Skeletal muscle satellite cell (primary cell): ENCODE results near the gene CADPS.

Source experiments
- H3K27me3 ChIP-seq: 2 replicates; pipeline ENCODE4 v1.7.0; 2013; ENCODE audit warnings: low read length; ENCODE audit not compliant: control insufficient read depth, insufficient read depth
- H3K36me3 ChIP-seq: 2 replicates; pipeline ENCODE4 v1.7.0; 2013; ENCODE audit warnings: mild to moderate bottlenecking, control low read depth, low read length; ENCODE audit not compliant: insufficient read depth
- H3K4me1 ChIP-seq: 2 replicates; pipeline ENCODE4 v1.7.0; 2013; ENCODE audit warnings: low read length; ENCODE audit not compliant: control insufficient read depth, insufficient read depth
- H3K4me2 ChIP-seq: 2 replicates; pipeline ENCODE4 v1.7.0; 2013; ENCODE audit warnings: mild to moderate bottlenecking, low read length
- H3K4me3 ChIP-seq: 2 replicates; pipeline ENCODE4 v1.7.0; 2013; ENCODE audit warnings: low read length
- H3K9ac ChIP-seq: 2 replicates; pipeline ENCODE4 v1.7.0; 2013; ENCODE audit warnings: mild to moderate bottlenecking, low read depth, low read length, moderate library complexity
- H3K9me3 ChIP-seq: replicated peaks from 2 replicates; pipeline ENCODE4 v1.7.0; 2013; ENCODE audit warnings: mild to moderate bottlenecking, control low read depth, low read length

Gene CADPS

DNA sequence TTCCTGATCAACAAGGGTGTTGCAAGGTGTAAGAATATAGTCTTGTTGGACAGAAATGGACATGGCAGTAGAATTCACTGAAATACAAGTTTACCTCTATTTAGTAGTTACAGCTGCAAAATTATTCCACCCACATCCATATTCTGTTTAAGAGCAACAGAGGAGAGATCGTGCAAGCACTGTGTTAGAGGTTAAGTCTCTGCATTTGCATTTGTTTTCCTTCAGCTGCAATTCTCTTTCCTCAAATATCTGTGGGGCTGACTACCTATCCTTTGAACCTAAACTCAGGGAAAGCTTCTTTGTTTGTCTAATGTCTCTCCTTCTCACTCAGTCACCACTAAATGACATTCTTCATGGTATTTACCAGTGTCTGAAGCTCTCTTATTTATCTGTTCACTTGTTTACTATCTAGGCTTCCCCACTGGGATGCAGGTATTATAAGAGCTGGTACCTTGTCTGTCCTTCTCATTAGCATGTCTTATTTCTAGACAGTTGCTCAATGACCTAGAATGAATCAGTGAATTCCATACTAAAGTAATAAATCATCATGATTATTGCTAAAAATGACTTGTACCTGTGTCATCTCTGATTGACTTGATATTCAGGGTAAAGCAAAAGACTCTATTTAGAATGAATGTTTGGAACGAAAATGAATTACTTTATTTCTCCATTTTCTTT lies 326.5 kb downstream of the CADPS start:
- Histone ChIP-seq H3K4me2 (no peak overlapping the region), H3K9me3 (no peaks in the 10 kb centered on the region), H3K36me3 (no peaks in the 10 kb centered on the region), H3K4me1 (no peaks in the 10 kb centered on the region), H3K9ac (no peak overlapping the region), H3K4me3 (no peak overlapping the region), H3K27me3 (no peaks in the 10 kb centered on the region)

DNA sequence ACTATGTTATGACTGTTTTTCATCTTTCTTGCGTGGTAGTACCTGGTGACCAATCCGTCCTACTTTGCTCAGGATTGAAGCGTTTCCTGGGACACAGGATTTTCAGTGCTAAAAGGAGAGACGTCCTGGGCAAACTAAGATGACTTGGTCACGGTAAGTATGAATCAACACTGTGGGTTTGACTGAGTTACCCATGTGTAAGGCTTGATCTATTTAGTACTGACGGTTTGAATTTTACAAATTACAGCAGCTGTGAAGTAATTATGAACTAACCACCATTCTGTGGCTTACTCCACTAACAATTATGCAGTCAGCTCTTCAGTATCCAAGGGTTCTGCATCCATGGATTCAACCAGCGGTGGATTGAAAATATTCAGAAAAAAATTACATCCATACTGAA lies 328.9 kb downstream of the CADPS start:
- H3K36me3 ChIP-seq: no peaks in the 10 kb centered on the region
- no peak overlapping the region for H3K4me3 ChIP-seq
- H3K4me2 ChIP-seq: no peak overlapping the region
- H3K27me3 ChIP-seq: no peaks in the 10 kb centered on the region
- no peak overlapping the region for H3K9ac ChIP-seq
- H3K9me3 ChIP-seq: no peaks in the 10 kb centered on the region
- H3K4me1 ChIP-seq: no peaks in the 10 kb centered on the region

DNA sequence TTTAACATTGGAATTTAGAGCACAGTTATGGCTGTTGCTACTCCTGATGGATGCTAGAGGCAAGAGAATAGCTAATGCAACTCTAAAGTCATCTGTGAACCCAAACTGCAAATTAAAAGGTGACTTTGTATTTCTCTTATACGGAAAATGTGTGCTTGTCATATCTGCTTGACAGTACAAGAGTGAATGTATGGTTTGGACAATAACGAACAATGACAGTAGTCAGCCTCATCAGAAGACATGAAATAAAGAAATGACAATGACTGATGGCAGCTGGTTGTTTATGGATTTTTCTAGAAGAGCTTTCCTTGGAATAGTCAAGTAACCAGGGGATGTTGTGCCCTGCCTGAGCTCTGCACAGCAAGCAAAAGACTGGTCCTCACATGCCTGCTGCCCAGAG lies 333.0 kb downstream of the CADPS start:
- H3K9ac ChIP-seq: no peak overlapping the region
- no peak overlapping the region for H3K4me3 ChIP-seq
- no peaks in the 10 kb centered on the region for H3K9me3 ChIP-seq
- no peaks in the 10 kb centered on the region for H3K4me1 ChIP-seq
- no peaks in the 10 kb centered on the region for H3K36me3 ChIP-seq
- H3K27me3 ChIP-seq: no peaks in the 10 kb centered on the region
- H3K4me2 ChIP-seq: no peak overlapping the region

DNA sequence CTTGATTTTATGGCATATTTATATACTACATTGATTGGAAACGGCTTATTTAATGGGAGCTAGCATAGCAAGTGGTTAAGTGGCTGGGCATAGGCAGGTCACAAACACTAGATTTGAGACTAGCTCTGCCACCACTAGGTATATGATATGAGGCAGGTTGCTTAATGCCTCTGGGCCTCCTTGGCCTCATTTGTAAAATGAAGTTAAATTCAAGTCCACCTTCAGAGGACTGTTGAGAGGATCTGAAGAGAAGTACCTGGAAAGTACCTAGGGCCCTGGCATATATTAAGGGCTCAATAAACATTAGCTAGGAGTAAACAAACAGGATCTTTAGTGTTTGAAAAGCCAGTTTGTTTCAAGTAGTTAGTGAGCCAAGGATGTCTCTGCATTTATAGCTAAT lies 335.5 kb downstream of the CADPS start:
- Histone ChIP-seq H3K4me3 (no peak overlapping the region), H3K36me3 (no peaks in the 10 kb centered on the region), H3K9me3 (no peaks in the 10 kb centered on the region), H3K4me2 (no peak overlapping the region), H3K4me1 (no peaks in the 10 kb centered on the region), H3K27me3 (peaks cover 4% of the 10 kb centered on the region), H3K9ac (no peak overlapping the region)

DNA sequence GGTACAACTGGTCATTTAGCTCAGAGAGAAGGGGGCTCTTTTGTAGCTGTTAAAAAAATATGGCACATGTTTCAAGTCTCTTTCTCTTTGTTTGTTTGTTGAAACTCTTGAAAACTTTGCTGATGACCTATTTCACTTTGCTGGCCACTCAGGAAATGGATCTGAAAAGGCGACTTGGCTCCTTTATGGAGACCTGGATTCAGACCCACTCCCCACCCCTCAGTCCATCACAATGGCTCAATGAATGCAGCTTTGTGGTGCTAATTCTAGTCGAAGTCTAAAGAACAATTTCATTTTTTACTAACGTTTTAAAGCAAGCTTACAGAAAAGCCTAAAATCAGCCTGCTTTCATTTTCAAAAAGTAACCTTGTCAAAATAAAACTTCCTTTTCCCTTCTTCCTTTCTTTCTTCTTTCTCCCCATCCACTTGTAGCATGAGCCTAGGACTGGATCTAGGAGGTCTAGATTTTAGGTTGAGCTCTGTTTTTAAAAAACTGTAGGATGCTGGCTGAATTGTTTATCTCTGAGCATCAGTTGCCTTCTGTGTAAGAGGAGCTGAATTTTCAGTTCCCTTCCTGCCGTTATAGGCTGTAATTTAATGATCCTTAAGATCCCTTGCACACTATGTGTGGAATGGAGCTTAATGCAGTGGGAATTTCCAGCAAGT lies 336.4 kb downstream of the CADPS start:
- H3K4me1 ChIP-seq: no peaks in the 10 kb centered on the region
- peaks cover 4% of the 10 kb centered on the region for H3K27me3 ChIP-seq
- no peaks in the 10 kb centered on the region for H3K9me3 ChIP-seq
- H3K4me2 ChIP-seq: no peak overlapping the region
- H3K4me3 ChIP-seq: no peak overlapping the region
- no peak overlapping the region for H3K9ac ChIP-seq
- H3K36me3 ChIP-seq: no peaks in the 10 kb centered on the region

DNA sequence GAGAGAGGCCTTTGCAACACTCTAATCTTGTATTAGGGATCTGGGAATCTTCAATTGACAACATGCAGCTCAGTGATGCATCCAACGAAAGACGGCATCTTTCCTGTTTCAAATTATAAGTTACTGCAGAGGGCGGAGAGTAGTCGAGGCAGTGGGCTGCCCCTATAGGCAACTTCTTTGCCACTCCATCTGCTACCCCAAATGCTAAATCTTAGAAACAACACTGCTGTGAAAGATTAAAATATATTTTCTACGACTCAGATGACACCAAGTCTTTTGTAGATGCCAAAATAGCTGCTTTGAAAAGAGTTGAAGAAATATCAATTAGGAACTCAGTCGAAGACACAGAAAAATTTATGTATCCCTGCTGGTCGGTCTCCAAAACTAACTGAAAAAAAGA lies 340.9 kb downstream of the CADPS start:
- H3K9ac ChIP-seq: no peak overlapping the region
- no peaks in the 10 kb centered on the region for H3K9me3 ChIP-seq
- H3K4me1 ChIP-seq: no peaks in the 10 kb centered on the region
- H3K4me2 ChIP-seq: no peak overlapping the region
- peaks cover 4% of the 10 kb centered on the region for H3K27me3 ChIP-seq
- H3K36me3 ChIP-seq: no peaks in the 10 kb centered on the region
- no peak overlapping the region for H3K4me3 ChIP-seq

DNA sequence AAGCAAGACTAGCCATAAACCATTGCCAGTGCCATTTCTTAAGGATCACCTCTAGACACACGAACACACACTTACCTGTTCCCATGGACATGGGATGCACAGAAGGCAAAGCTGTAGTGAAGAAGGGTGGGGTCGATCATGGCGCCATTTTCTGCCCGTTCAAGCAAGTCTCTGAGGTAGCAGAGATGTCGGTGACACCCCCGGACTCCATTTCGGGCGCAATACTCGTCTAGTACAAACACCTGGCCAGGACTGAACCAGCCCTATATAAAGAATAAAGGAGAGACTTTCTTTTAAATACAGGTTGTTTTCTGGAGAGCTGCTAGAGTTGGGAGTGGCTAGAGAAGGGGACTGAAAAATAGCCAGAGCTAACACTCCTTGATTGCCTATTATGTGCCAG lies 342.4 kb downstream of the CADPS start:
- H3K4me2 ChIP-seq: no peak overlapping the region
- no peaks in the 10 kb centered on the region for H3K9me3 ChIP-seq
- no peaks in the 10 kb centered on the region for H3K4me1 ChIP-seq
- peaks cover 4% of the 10 kb centered on the region for H3K27me3 ChIP-seq
- H3K4me3 ChIP-seq: no peak overlapping the region
- H3K9ac ChIP-seq: no peak overlapping the region
- no peaks in the 10 kb centered on the region for H3K36me3 ChIP-seq

DNA sequence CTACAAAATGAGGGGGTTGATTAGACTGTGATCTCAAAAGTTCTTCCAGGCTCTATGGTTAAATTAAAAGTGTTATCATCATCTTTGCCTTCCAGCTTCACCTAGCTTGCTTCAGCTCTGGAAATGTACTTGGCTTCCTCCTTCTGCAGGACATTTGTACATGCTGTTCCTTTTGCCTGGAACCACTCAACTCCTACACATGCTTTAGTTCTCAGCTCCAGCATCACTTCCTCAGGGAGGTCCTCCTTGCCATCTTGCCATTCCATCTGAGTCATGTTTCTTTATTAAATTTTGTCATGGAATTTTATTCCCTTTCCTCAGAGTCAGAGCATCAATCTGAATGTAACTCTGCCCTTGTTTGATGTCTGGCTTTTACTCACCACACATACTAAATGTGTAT lies 343.2 kb downstream of the CADPS start:
- H3K27me3 ChIP-seq: peaks cover 4% of the 10 kb centered on the region
- no peaks in the 10 kb centered on the region for H3K4me1 ChIP-seq
- H3K4me3 ChIP-seq: no peak overlapping the region
- no peak overlapping the region for H3K4me2 ChIP-seq
- no peaks in the 10 kb centered on the region for H3K36me3 ChIP-seq
- H3K9me3 ChIP-seq: no peaks in the 10 kb centered on the region
- H3K9ac ChIP-seq: no peak overlapping the region

DNA sequence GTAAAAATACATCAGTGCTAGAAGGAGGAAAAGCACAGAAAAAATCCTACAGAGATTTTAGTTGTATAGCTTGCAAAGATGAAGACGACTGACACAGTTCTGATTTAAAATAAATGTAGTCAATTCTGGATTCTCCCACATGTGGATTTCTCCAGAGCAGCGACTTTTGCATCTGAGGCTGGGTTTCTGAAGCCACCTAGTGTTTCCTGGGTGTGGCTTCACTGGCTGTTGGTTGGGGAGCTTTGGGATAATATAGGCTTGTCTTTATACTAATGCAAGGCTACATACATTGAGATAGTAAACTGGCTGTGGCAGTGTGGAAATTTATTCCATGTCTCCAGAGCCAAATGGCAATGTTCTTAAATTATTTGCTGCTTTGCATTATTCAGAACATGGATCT lies 343.7 kb downstream of the CADPS start:
- no peak overlapping the region for H3K4me2 ChIP-seq
- no peak overlapping the region for H3K9ac ChIP-seq
- no peaks in the 10 kb centered on the region for H3K9me3 ChIP-seq
- H3K36me3 ChIP-seq: no peaks in the 10 kb centered on the region
- no peaks in the 10 kb centered on the region for H3K4me1 ChIP-seq
- no peaks in the 10 kb centered on the region for H3K27me3 ChIP-seq
- H3K4me3 ChIP-seq: no peak overlapping the region

DNA sequence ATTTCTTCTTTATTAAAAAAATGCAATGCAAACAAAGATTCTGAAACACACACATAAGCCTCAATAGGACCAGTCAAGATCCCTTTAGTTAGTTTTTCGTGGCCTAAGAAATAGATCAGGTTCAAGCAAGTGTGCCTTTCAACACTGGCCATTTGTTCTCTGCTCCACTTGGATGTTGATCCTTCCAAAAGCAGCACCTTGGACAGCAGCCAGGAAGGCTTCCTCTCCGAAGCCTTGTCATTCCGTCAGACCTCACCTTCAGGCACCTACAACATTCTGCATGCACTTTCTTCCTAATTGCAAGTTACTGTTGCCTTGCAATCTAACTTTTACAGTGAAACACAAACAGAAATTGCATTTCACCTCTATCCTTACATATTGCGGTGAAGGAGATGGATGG lies 346.0 kb downstream of the CADPS start:
- Histone ChIP-seq H3K4me1 (no peaks in the 10 kb centered on the region), H3K4me2 (no peak overlapping the region), H3K27me3 (no peaks in the 10 kb centered on the region), H3K36me3 (no peaks in the 10 kb centered on the region), H3K9ac (no peak overlapping the region), H3K9me3 (no peaks in the 10 kb centered on the region), H3K4me3 (no peak overlapping the region)

DNA sequence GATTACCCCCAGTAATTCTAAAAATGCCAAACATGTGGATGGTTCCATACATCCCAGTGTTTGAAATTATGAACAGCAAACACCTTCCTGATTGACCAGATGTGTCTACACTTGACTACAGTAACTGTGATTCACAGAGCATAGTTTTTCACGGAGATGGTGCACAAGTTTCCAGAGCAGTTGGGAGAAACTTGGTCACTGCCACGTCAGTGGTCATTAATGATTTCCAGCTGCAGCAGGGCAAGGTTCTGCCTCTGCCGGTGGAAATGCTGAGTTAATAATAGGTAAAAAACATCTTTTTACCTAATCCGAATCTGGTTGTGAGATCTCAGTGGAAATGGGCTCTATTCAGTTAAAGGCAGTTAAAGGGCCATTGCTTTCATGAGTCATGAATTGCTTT lies 347.7 kb downstream of the CADPS start:
- Histone ChIP-seq H3K9ac (no peak overlapping the region), H3K4me2 (no peak overlapping the region), H3K4me1 (no peaks in the 10 kb centered on the region), H3K4me3 (no peak overlapping the region), H3K36me3 (no peaks in the 10 kb centered on the region), H3K27me3 (no peaks in the 10 kb centered on the region), H3K9me3 (no peaks in the 10 kb centered on the region)

DNA sequence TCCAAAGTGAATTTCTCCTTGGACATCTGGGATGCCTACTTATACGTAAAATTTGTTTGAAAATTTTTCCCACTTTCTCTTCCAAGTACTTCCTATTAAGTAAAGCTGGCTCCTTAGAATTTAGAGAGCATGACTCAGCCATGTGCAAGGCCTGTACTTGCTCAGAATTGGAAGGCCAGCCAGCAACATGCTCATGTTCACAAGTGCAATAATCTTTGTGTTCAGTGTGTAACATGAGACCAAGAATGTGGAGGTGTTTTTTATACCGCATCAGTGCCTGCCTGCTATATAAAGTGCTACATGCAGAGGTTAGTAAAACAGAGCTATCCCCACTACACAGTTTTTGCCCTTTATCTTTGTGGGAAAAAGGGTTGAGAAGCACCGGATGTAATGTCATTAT lies 349.9 kb downstream of the CADPS start:
- Histone ChIP-seq H3K27me3 (no peaks in the 10 kb centered on the region), H3K4me2 (no peak overlapping the region), H3K36me3 (no peaks in the 10 kb centered on the region), H3K9ac (no peak overlapping the region), H3K4me1 (no peaks in the 10 kb centered on the region), H3K4me3 (no peak overlapping the region), H3K9me3 (no peaks in the 10 kb centered on the region)
